Hepatocyte (in vitro differentiated cells): ENCODE measurements around the gene ADGRL1.

Source experiments
- EZH2 ChIP-seq: fragments of 200-600 bp; sonication (generic); IDR thresholded peaks from 2 replicates; pipeline ENCODE4 v1.6.1; 2016; ENCODE audit warnings: antibody characterized with exemption, mild to moderate bottlenecking, borderline replicate concordance
- TF ChIP-seq, protein P1 (sequence below): fragments of 200-600 bp; sonication (generic); IDR thresholded peaks from 2 replicates; pipeline ENCODE4 v1.5.1; 2016; ENCODE audit warnings: antibody characterized with exemption, mild to moderate bottlenecking; ENCODE audit not compliant: poor library complexity

DNA sequence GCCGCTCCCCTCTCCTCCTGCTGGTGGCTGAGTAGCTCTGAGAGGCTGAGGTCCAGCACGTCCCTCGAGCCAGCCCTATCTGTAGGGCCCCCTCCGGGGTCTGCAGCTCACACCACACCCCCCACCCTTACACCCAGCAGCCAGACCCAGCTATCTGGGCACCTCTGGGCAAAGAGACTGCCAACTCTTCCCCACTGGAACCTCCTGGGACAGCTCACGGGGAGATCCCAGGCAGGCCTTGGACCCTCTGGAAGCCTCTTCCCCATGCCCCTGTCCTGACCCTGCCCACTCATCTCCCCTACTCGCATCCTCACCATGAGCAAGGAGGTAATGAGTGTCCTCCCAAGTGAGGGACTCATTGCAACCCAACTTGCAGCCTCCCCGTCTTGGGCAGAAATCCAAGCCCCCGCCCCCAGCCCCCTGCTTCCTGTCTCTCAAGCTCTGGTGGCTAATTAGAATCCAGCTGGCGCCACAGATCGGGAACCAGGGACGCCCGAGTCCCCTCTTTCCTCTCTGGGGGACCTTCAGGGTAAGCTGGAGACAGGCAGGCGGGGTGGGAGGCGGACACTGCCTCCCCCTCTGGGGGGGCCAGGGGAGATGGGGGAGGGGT, 22.1 kb downstream of the ADGRL1 start:
- TF ChIP-seq, protein P1, sequence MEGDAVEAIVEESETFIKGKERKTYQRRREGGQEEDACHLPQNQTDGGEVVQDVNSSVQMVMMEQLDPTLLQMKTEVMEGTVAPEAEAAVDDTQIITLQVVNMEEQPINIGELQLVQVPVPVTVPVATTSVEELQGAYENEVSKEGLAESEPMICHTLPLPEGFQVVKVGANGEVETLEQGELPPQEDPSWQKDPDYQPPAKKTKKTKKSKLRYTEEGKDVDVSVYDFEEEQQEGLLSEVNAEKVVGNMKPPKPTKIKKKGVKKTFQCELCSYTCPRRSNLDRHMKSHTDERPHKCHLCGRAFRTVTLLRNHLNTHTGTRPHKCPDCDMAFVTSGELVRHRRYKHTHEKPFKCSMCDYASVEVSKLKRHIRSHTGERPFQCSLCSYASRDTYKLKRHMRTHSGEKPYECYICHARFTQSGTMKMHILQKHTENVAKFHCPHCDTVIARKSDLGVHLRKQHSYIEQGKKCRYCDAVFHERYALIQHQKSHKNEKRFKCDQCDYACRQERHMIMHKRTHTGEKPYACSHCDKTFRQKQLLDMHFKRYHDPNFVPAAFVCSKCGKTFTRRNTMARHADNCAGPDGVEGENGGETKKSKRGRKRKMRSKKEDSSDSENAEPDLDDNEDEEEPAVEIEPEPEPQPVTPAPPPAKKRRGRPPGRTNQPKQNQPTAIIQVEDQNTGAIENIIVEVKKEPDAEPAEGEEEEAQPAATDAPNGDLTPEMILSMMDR: no peak
- TF ChIP-seq EZH2: no peak
